Caco-2 (cell line): Measurements from ENCODE around the gene B3GALT6. TPM values are rescaled to one million over a fixed set of nuclear protein-coding genes. Genes with fewer than 3 reads are reported as not detected.
"Not testable (repeated sequence)": the region's sequence is repeated elsewhere in the genome, so short reads cannot be mapped to it uniquely, and the experiment has no call there.

Experiments used
- BruUV-seq: library from RNA; stranded (reverse); fragments of 400-500 nt; replicated peaks from 2 replicates; lab custom pipeline; 2021; lab: Mats Ljungman, UMichigan
- CTCF ChIA-PET: fragments of 300-600 bp; sonication (Branson Sonifier 250); formaldehyde crosslinking; loops from one replicate; lab custom pipeline; 2022; ENCODE audit warnings: antibody characterized with exemption; lab: Charles Lee
- POLR2A ChIA-PET: fragments of 300-600 bp; sonication (Branson Sonifier 250); formaldehyde crosslinking; loops from one replicate; lab custom pipeline; 2022; ENCODE audit warnings: antibody characterized with exemption; lab: Charles Lee
- DNase-seq, 2 experiments: peaks; one replicate each; pipeline versions ENCODE4 v3.0.0 to v3.0.0-alpha.2; 2020 to 2022
- H3K27me3 ChIP-seq: replicated peaks from 2 replicates; pipeline ENCODE4 v1.6.0; 2011; ENCODE audit warnings: low read length; ENCODE audit not compliant: control insufficient read depth, insufficient read depth
- H3K36me3 ChIP-seq: 2 replicates; pipeline ENCODE4 v1.5.1; 2011; ENCODE audit warnings: low read length; ENCODE audit not compliant: control insufficient read depth, insufficient read depth
- H3K4me1 ChIP-seq: fragments of 250-450 bp; sonication (Bioruptor Pico); 2 replicates; pipeline ENCODE4 v1.5.1; 2020; ENCODE audit warnings: mild to moderate bottlenecking
- H3K4me3 ChIP-seq: 2 replicates; pipeline ENCODE4 v1.5.1; 2011; ENCODE audit warnings: low read depth, mild to moderate bottlenecking, control low read depth, low read length
- H3K9me3 ChIP-seq: fragments of 250-450 bp; sonication (Bioruptor Pico); 2 replicates; pipeline ENCODE4 v1.5.1; 2020; ENCODE audit warnings: mild to moderate bottlenecking, moderate library complexity
- H3K27ac Mint-ChIP-seq: one replicate; pipeline ENCODE4 v1.8.0; 2022; ENCODE audit warnings: mixed read lengths; ENCODE audit not compliant: unreplicated experiment
- H3K27me3 Mint-ChIP-seq: one replicate; pipeline ENCODE4 v1.8.0; 2022; ENCODE audit warnings: mixed read lengths; ENCODE audit not compliant: insufficient read depth, unreplicated experiment
- H3K36me3 Mint-ChIP-seq: one replicate; pipeline ENCODE4 v1.8.0; 2022; ENCODE audit warnings: mild to moderate bottlenecking, mixed read lengths; ENCODE audit not compliant: insufficient read depth, unreplicated experiment
- H3K4me1 Mint-ChIP-seq: one replicate; pipeline ENCODE4 v1.8.0; 2022; ENCODE audit warnings: low read depth, mixed read lengths; ENCODE audit not compliant: unreplicated experiment
- H3K4me3 Mint-ChIP-seq: one replicate; pipeline ENCODE4 v1.8.0; 2022; ENCODE audit warnings: mild to moderate bottlenecking, moderate library complexity, mixed read lengths; ENCODE audit not compliant: unreplicated experiment
- H3K9me3 Mint-ChIP-seq: one replicate; pipeline ENCODE4 v1.8.0; 2022; ENCODE audit warnings: mixed read lengths; ENCODE audit not compliant: unreplicated experiment
- CTCF ChIP-seq, 2 experiments: fragments of 200-600 bp in 1 of 2; IDR thresholded peaks; 1 replicate in 1 of 2; 2 replicates in 1 of 2; pipeline versions ENCODE4 v1.5.1 to v1.8.0; 2011 to 2022; ENCODE audit warnings: antibody characterized with exemption in 1 of 2, control low read depth in 1 of 2, inconsistent platforms in 1 of 2, low read depth in 1 of 2, low read length in 1 of 2, mild to moderate bottlenecking in 1 of 2, moderate library complexity in 1 of 2; ENCODE audit not compliant: insufficient read depth in 1 of 2, severe bottlenecking in 1 of 2, unreplicated experiment in 1 of 2
- intact Hi-C: fragments of 100-400 bp; cut with micrococcal nuclease; formaldehyde crosslinking; loops from one replicate; pipeline ENCODE4 v1.10.0; 2022; ENCODE audit not compliant: unreplicated experiment
- total RNA-seq: library from RNA; stranded (reverse); gene quantifications from 2 replicates; pipeline ENCODE4 v1.2.3, GENCODE V29; 2022

Gene B3GALT6
- total RNA-seq, 1 experiment from 2014 or later, result 24.8 TPM

GRCh38 chr1:1189111-1189510, 42.9 kb upstream of the B3GALT6 start:
- Histone ChIP-seq H3K27me3 (no peaks in the 10 kb centered on the region), H3K4me1 (no peaks in the 10 kb centered on the region), H3K36me3 (no peaks in the 10 kb centered on the region), H3K9me3 (no peaks in the 10 kb centered on the region), H3K4me3 (no peak overlapping the region)
- BruUV-seq, result no TSS peak
- H3K4me1 Mint-ChIP-seq, result no peaks in the 10 kb centered on the region
- DNase-seq, result no peak
- ChIA-PET POLR2A (no interaction called here), CTCF (no interaction called here)
- no peaks in the 10 kb centered on the region for H3K36me3 Mint-ChIP-seq
- no peaks in the 10 kb centered on the region for H3K27me3 Mint-ChIP-seq
- H3K9me3 Mint-ChIP-seq, result peaks cover 10% of the 10 kb centered on the region
- no peak for TF ChIP-seq CTCF (IDR thresholded peaks at IDR 0.05; ENCODE audit: insufficient read depth in 1 of 2, low read depth in 1 of 2, low read length in 1 of 2, severe bottlenecking in 1 of 2, unreplicated experiment in 1 of 2)
- no peak overlapping the region for H3K27ac Mint-ChIP-seq
- no peak overlapping the region for H3K4me3 Mint-ChIP-seq
- intact Hi-C loops, result no loop called here

DNA sequence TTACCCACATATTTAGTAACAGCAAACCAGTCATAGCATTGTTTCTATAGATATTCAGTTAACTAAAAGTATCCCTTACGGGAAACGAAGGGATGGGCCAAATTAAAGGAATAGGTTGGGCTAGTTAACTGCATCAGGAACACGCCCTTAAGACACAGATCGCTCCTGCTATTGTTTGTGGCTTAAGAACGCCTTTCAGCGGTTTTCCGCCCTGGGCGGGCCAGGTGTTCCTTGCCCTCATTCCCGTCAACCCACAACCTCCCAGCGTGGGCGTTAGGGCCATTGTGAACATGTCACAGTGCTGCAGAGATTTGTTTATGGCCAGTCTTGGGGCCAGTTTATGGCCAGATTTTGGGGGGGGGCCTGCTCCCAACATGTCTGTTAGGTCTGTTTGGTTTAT, 40.3 kb upstream of the B3GALT6 start:
- Histone ChIP-seq H3K36me3 (no peaks in the 10 kb centered on the region), H3K27me3 (no peaks in the 10 kb centered on the region), H3K4me3 (no peak overlapping the region), H3K4me1 (no peaks in the 10 kb centered on the region), H3K9me3 (peaks cover 8% of the 10 kb centered on the region; the same call in 1 of the 2 replicates)
- Mint-ChIP-seq H3K27me3 (no peaks in the 10 kb centered on the region), H3K4me3 (no peak overlapping the region), H3K36me3 (no peaks in the 10 kb centered on the region), H3K27ac (no peak overlapping the region), H3K4me1 (no peaks in the 10 kb centered on the region), H3K9me3 (peaks cover 22% of the 10 kb centered on the region)
- no peak for DNase-seq
- CTCF ChIA-PET, result no interaction called here
- intact Hi-C loops, result no loop called here
- POLR2A ChIA-PET, result no interaction called here
- no peak for TF ChIP-seq CTCF (IDR thresholded peaks at IDR 0.05; ENCODE audit: insufficient read depth in 1 of 2, low read depth in 1 of 2, low read length in 1 of 2, severe bottlenecking in 1 of 2, unreplicated experiment in 1 of 2)
- no TSS peak for BruUV-seq

DNA sequence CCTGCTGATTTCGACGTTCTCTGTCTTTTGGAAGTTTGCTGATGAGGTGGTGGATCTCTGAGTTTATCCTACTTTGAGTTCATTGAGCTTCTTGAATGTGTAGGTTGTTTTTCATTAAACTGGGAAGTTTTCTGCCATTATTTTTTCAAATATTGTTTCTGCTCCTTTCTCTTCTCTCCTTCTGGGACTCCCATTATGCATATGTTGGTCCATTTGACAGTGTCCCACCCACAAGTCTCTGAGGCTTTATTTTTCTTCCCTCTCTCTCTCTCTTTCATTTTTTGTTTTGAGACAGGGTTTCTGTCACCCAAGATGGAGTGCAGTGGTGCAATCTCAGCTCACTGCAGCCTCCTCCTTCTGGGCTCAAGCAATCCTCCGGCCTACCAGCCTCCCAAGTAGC, 37.3 kb upstream of the B3GALT6 start:
- no peak overlapping the region for H3K4me3 ChIP-seq
- no peaks in the 10 kb centered on the region for H3K4me1 Mint-ChIP-seq
- no peaks in the 10 kb centered on the region for H3K27me3 Mint-ChIP-seq
- no peak overlapping the region for H3K4me3 Mint-ChIP-seq
- H3K27me3 ChIP-seq, result no peaks in the 10 kb centered on the region
- intact Hi-C loops, result no loop called here
- CTCF ChIA-PET, result no interaction called here
- no peak for DNase-seq
- peaks cover 22% of the 10 kb centered on the region for H3K9me3 Mint-ChIP-seq
- H3K9me3 ChIP-seq, result peaks cover 8% of the 10 kb centered on the region; the same call in 1 of the 2 replicates
- no peaks in the 10 kb centered on the region for H3K4me1 ChIP-seq
- H3K27ac Mint-ChIP-seq, result no peak overlapping the region
- H3K36me3 ChIP-seq, result no peaks in the 10 kb centered on the region
- no peak for TF ChIP-seq CTCF (IDR thresholded peaks at IDR 0.05; ENCODE audit: insufficient read depth in 1 of 2, low read depth in 1 of 2, low read length in 1 of 2, severe bottlenecking in 1 of 2, unreplicated experiment in 1 of 2)
- no TSS peak for BruUV-seq
- POLR2A ChIA-PET, result no interaction called here
- no peaks in the 10 kb centered on the region for H3K36me3 Mint-ChIP-seq

GRCh38 chr1:1195726-1196125, 36.3 kb upstream of the B3GALT6 start:
- H3K4me1 Mint-ChIP-seq, H3K27ac Mint-ChIP-seq, CTCF ChIA-PET, H3K27me3 Mint-ChIP-seq, H3K9me3 ChIP-seq, BruUV-seq, H3K27me3 ChIP-seq, intact Hi-C loops, H3K36me3 ChIP-seq, H3K36me3 Mint-ChIP-seq, H3K4me3 Mint-ChIP-seq, H3K4me1 ChIP-seq, DNase-seq, POLR2A ChIA-PET, H3K4me3 ChIP-seq: not testable (repeated sequence)
- peaks cover 22% of the 10 kb centered on the region for H3K9me3 Mint-ChIP-seq
